Left hindlimb (tissue), 1 donor: Measurements from ENCODE around the gene POLR2I.
"Not testable (repeated sequence)": the region's sequence is repeated elsewhere in the genome, so short reads cannot be mapped to it uniquely, and the experiment has no call there.

Experiments
- DNase-seq: peaks from one replicate; pipeline ENCODE4 v3.0.0-alpha.2; 2018

POLR2I gene

DNA sequence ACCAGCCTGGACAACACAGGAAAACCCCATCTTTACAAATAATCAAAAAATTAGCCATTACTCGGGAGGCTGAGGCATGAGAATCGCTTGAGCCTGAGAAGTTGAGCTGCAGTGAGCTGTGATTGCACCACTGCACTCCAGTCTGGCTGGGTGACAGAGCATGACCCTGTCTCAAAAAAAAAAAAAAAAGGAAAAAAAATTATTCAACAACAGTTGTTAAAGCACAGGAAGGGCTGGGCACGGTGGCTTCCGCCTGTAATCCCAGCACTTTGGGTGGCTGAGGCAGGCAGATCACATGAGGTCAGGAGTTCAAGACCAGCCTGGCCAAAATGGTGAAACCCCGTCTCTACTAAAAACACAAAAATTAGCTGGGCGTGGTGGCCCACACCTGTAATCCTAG lies 16.5 kb upstream of the POLR2I start:
- DNase-seq: not testable (repeated sequence)

GRCh38 chr19:36128392-36128736 lies 13.7 kb upstream of the POLR2I start:
- DNase-seq: no peak

DNA sequence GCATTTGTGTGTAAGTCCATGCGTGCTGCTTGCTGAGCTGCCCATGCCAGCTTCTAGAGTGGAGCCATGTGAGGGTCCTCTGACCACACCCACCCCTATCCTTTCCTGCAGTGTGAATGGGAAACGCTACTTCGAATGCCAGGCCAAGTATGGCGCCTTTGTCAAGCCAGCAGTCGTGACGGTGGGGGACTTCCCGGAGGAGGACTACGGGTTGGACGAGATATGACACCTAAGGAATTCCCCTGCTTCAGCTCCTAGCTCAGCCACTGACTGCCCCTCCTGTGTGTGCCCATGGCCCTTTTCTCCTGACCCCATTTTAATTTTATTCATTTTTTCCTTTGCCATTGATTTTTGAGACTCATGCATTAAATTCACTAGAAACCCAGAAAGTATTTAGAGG lies 10.9 kb upstream of the POLR2I start:
- no peak for DNase-seq

GRCh38 chr19:36121486-36122124 lies 6.9 kb upstream of the POLR2I start:
- no peak for DNase-seq

GRCh38 chr19:36120984-36121358 lies 6.3 kb upstream of the POLR2I start:
- DNase-seq: no peak

- DNase-seq: no peak
These were observed 5.7 kb upstream of the POLR2I start for GRCh38 chr19:36120092-36120983.

DNA sequence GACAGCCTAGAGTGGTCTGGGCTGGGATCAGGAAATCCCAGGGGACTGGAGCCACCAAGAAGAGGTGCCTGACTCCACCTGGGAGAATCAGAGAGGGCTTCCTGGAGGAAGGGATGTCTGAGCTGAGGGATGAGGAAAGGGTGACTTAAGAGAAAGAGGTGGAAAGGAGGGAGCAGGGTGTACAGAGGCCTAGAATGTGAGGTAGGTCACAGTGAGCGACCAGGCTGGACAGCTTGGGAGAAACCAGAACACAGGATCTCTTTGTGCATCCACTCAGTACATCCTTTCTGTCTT lies 1.6 kb upstream of the POLR2I start:
- DNase-seq: no peak

DNA sequence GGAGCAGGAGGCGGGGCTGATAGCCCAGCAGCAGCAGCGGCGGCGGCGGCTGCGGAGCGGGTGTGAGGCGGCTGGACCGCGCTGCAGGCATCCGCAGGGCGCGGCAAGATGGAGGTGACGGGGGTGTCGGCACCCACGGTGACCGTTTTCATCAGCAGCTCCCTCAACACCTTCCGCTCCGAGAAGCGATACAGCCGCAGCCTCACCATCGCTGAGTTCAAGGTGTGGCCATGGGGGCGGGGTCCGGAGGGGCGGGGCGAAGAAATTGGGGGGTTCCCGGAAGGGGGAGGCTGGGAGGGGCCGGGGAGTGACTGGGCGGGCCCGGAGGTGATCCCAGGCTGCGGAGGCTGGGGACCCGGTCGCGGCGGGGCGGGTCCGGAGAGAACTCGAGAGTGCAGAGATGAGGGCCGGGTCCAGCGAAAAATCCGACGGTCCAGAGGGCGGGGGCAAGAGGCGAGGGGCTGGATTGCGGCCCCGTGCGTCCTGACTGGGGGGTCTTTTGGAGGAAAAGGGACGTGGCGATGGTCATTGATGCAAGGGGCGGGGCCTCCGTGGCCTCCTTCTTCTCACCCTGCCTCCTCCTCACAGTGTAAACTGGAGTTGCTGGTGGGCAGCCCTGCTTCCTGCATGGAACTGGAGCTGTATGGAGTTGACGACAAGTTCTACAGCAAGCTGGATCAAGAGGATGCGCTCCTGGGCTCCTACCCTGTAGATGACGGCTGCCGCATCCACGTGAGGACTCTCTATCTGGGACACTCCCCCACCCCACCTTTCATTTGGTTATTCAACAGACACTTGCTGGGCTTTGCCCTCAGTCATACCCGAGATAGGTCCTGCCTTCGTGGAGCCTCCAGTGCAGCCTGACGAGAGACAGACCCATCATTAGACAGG lies 1.0 kb upstream of the POLR2I start, which contains the start of gene TBCB:
Gene TBCB, plus strand, starts transcription at position 16 of the 891 bp plus-strand sequence. Its CDS starts 93 bp downstream, at position 109.
- DNase-seq: no peak

- DNase-seq: peak; percentile 52
These were observed 568 bp downstream of the POLR2I start for GRCh38 chr19:36113894-36114720.

DNA sequence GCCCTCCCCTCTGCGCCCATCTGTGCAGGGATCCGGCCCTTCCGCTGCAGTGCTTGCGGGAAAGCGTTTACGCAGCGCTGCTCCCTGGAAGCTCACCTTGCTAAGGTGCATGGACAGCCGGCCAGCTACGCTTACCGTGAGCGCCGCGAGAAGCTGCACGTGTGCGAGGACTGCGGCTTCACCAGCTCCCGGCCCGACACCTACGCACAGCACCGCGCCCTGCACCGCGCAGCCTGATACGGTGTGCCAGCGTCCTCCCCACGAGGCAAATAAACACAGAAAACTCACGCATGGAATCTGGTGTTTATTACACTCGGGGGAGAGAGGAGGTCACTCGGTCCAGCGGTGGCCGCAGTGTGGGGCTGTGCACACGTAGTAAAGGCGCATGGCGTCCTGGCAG lies 1.2 kb downstream of the POLR2I start:
- DNase-seq: no peak

DNA sequence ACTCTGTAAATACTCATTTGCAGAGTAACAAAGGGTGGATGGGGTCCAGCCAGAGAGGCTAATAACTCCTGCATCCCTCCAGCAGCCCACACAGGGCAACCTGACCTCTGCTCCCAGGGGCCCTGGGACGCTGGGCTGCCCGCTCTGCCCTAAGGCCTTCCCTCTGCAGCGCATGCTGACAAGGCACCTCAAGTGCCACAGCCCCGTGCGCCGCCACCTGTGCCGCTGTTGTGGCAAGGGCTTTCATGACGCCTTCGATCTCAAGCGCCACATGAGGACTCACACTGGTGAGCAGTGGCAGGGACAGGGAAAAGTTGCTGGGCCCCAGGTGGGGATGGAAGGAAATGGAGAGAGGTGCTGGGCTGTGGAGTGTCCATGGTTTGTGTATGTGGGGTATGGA lies 2.0 kb downstream of the POLR2I start:
- DNase-seq: no peak

GRCh38 chr19:36111200-36111539 lies 3.5 kb downstream of the POLR2I start:
- no peak for DNase-seq

- no peak for DNase-seq
These were observed 4.0 kb downstream of the POLR2I start, which contains the start of gene OVOL3 for GRCh38 chr19:36110487-36111199. OVOL3 (plus strand) TSS chr19:36111143; CDS start chr19:36111203, 60 bp downstream.

DNA sequence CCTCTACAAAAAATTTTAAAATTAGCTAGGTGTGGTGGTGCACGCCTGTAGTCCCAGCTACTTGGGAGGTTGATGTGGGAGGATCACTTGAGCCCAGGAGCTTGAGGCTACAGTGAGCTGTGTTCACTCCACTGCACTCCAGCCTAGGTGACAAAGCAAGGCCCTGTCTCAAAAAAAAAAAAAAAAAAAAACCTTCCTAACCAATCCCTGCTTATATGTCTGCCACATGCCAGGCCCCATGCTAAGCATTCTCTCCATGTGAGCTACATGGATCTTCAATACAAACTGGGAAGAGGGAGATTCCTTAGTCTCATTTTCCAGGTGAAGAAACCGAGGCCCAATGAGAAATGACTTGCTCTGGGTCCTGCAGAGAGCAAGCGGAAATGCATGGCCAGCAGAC lies 6.0 kb downstream of the POLR2I start:
- no peak for DNase-seq

GRCh38 chr19:36106991-36107390 lies 7.7 kb downstream of the POLR2I start:
- DNase-seq: no peak

GRCh38 chr19:36106441-36106840 lies 8.2 kb downstream of the POLR2I start:
- DNase-seq: no peak

DNA sequence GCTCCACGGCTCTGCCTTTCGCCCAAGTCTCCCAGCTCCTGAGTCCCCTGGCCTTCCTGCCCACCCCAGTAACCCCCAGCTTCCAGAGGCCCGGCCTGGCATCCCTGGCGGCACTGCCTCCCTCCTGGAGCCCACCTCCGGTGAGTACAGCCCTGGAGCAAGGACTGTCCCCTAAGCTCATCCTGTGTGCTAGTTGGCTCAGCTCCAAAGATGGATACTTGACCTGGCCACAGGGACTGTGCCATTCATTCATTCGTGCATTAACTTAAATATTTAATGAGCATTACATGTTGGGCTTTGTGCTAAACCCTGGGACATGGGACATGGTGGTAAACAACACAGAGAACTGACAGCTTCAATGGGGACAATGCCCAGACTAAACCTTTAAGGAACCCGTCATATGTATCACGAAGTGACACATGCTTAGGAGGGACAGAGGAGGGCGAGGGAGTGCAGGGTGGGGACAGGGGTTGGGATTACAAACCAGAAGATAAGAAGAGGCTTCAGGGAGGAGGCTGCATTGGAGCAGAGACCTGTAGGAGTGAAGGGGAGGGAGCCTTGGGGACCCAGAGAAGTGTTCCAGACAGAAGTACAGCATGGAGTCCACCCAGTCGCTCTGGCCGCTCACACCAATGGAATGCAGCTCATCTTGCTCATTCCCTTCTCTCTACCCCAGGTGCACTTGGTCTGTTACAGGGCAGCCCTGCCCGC lies 10.7 kb downstream of the POLR2I start:
- DNase-seq: no peak

DNA sequence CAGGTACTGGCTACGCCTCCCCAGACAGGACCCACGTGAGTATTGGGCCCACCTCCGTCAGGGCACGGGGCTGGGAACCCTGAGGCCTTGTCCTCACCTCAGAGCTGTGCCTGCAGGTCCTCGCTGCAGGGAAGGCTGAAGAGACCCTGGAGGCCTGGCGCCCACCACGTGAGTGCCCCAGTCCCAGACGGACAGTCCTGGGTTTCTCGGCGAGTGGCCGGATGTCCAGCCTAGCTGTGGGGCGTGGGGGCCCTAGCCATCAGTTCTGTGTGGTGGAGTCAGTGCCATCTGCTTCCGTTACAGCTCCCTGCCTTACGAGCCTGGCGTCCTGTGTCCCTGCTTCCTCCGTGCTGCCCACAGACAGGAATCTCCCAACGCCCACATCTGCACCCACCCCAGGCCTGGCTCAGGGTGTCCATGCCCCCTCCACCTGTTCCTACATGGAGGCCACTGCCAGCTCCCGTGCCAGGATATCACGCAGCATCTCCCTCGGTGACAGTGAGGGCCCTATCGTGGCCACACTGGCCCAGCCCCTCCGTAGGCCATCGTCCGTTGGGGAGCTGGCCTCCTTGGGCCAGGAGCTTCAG lies 11.5 kb downstream of the POLR2I start:
- DNase-seq: no peak

- DNase-seq: no peak
These were observed 12.9 kb downstream of the POLR2I start for GRCh38 chr19:36101550-36102327.

GRCh38 chr19:36100476-36100875 lies 14.2 kb downstream of the POLR2I start:
- no peak for DNase-seq
